HepG2 (cell line): ENCODE results near the gene CSNK2B. TPM values are rescaled to one million over a fixed set of nuclear protein-coding genes. Genes with fewer than 3 reads are reported as not detected.

Experiments
- CCAR2 ChIP-seq: fragments of 200-400 bp; formaldehyde crosslinking; optimal IDR thresholded peaks from 2 replicates; pipeline ENCODE3; 2018; ENCODE audit warnings: low read depth, mild to moderate bottlenecking, low read length, moderate library complexity
- CREB1 ChIP-seq, 2 experiments: fragments of 450-650 bp in 1 of 2; IDR thresholded peaks; 2 replicates each; pipeline ENCODE4 v1.6.1; 2016 to 2017; ENCODE audit warnings: control low read depth in 1 of 2, mild to moderate bottlenecking in 1 of 2, missing compliant biosample characterization in 1 of 2, missing genetic modification characterization in 1 of 2
- EP300 ChIP-seq, 3 experiments: sonication (generic) in 1 of 3; formaldehyde crosslinking in 1 of 3; IDR thresholded peaks; 2 replicates each; pipeline versions ENCODE4 v1.5.1 to v1.6.1; 2011 to 2020; ENCODE audit warnings: low read depth in 2 of 3, low read length in 2 of 3, borderline replicate concordance in 1 of 3, improper control_type of control experiment in 1 of 3, mild to moderate bottlenecking in 1 of 3, missing genetic modification reagents in 1 of 3, moderate library complexity in 1 of 3
- FOSL2 ChIP-seq: sonication (generic); formaldehyde crosslinking; IDR thresholded peaks from 2 replicates; pipeline ENCODE4 v1.4.0; 2020; ENCODE audit warnings: missing genetic modification reagents
- FOXA3 ChIP-seq: IDR thresholded peaks from 2 replicates; pipeline ENCODE4 v1.6.1; 2016; ENCODE audit warnings: missing genetic modification reagents, missing compliant biosample characterization
- FOXJ3 ChIP-seq: sonication (generic); formaldehyde crosslinking; IDR thresholded peaks from 2 replicates; pipeline ENCODE4 v1.4.0; 2020; ENCODE audit warnings: missing genetic modification reagents, mild to moderate bottlenecking, borderline replicate concordance
- HES4 ChIP-seq: sonication (generic); formaldehyde crosslinking; IDR thresholded peaks from 2 replicates; pipeline ENCODE4 v1.9.0; 2021; ENCODE audit warnings: mild to moderate bottlenecking, missing genetic modification reagents, borderline replicate concordance
- PHF8 ChIP-seq: sonication (generic); formaldehyde crosslinking; IDR thresholded peaks from 2 replicates; pipeline ENCODE4 v1.5.0; 2020; ENCODE audit warnings: missing genetic modification reagents
- PLSCR1 ChIP-seq: sonication (generic); formaldehyde crosslinking; IDR thresholded peaks from 2 replicates; pipeline ENCODE4 v1.5.0; 2020; ENCODE audit warnings: missing genetic modification reagents, mild to moderate bottlenecking, borderline replicate concordance
- SIN3A ChIP-seq: IDR thresholded peaks from 2 replicates; pipeline ENCODE4 v1.6.1; 2011; ENCODE audit warnings: low read depth, mild to moderate bottlenecking, control low read depth, low read length, borderline replicate concordance
- SP4 ChIP-seq: sonication (generic); formaldehyde crosslinking; IDR thresholded peaks from 2 replicates; pipeline ENCODE4 v1.8.1; 2023; ENCODE audit warnings: mild to moderate bottlenecking, missing genetic modification reagents
- ZBTB37 ChIP-seq: sonication (generic); formaldehyde crosslinking; IDR thresholded peaks from 2 replicates; pipeline ENCODE4 v1.4.0; 2020; ENCODE audit warnings: mild to moderate bottlenecking, missing genetic modification reagents
- ZBTB7A ChIP-seq: sonication (generic); formaldehyde crosslinking; IDR thresholded peaks from 2 replicates; pipeline ENCODE4 v1.8.0; 2022; ENCODE audit warnings: mild to moderate bottlenecking, missing genetic modification reagents
- ZFP91 ChIP-seq: sonication (generic); formaldehyde crosslinking; IDR thresholded peaks from 2 replicates; pipeline ENCODE4 v1.9.0; 2022; ENCODE audit warnings: missing genetic modification reagents, mild to moderate bottlenecking, borderline replicate concordance
- ZNF142 ChIP-seq: sonication (generic); formaldehyde crosslinking; IDR thresholded peaks from 2 replicates; pipeline ENCODE4 v1.4.0; 2020; ENCODE audit warnings: missing genetic modification reagents
- ZNF550 ChIP-seq: sonication (generic); formaldehyde crosslinking; IDR thresholded peaks from 2 replicates; pipeline ENCODE4 v1.4.0; 2020; ENCODE audit warnings: mild to moderate bottlenecking, missing genetic modification reagents, borderline replicate concordance
- ZNF749 ChIP-seq: sonication (generic); formaldehyde crosslinking; IDR thresholded peaks from 2 replicates; pipeline ENCODE4 v1.8.0; 2022; ENCODE audit warnings: mild to moderate bottlenecking, missing genetic modification reagents, moderate library complexity, borderline replicate concordance
- polyA plus RNA-seq, 8 experiments: library from polyadenylated mRNA; depleted of rRNA in 3 of 8; stranded (reverse) in 7 of 8; unstranded in 1 of 8; fragments of >200 nt; fragmentation: Illumina TruSeq in 4 of 8; extraction: Trizol in 4 of 8; gene quantifications; 2 replicates each; pipeline versions ENCODE4 v1.2.1 to v1.2.3, GENCODE V29; 2011 to 2016; ENCODE audit warnings: low read depth in 4 of 8, missing spikeins in 1 of 8, mixed read lengths in 1 of 8; ENCODE audit not compliant: insufficient read depth in 1 of 8
- total RNA-seq, 5 experiments: library from RNA; depleted of rRNA; stranded (reverse); fragments of >200 nt; fragmentation: Illumina TruSeq; extraction: Trizol; gene quantifications; 2 replicates each; pipeline ENCODE4 v1.2.3, GENCODE V29; 2016; ENCODE audit warnings: low read depth in 1 of 5

The CSNK2B gene
- total and polyA plus RNA-seq, 2 of the 13 experiments (the other 11 are each of a cell fraction or from before 2014, with no cell fraction given): 111 to 296 TPM

GRCh38 chr6:31664790-31665500 is 935 bp upstream of the CSNK2B start, which contains the start of gene GPANK1 (continued):
- no peak for TF ChIP-seq ZBTB37 (CRISPR knock-in tag)
- TF ChIP-seq ZNF142 (CRISPR knock-in tag): 0 out of 2 replicates have a peak, but pooled peaks have one; percentile 34
- TF ChIP-seq FOSL2 (CRISPR knock-in tag): no peak; the same call in none of the 2 replicates
- TF ChIP-seq ZNF550 (CRISPR knock-in tag): peak; percentile 98; the same call in 1 of the 2 replicates
- peak; percentile 36; the same call in 1 of the 2 replicates for TF ChIP-seq FOXJ3 (CRISPR knock-in tag)
- TF ChIP-seq CCAR2: peak; percentile 34
- peak; percentile 60; the same call in 1 of the 2 replicates for TF ChIP-seq CREB1 (IDR thresholded peaks at IDR 0.05)
- peak; percentile 85 for TF ChIP-seq CREB1 (CRISPR knock-in tag; IDR thresholded peaks at IDR 0.05)
- no peak; the same call in 1 of the 2 replicates for TF ChIP-seq ZFP91
- TF ChIP-seq EP300 (IDR thresholded peaks at IDR 0.05; ENCODE audit: low read depth in 2 of 2, low read length in 2 of 2): peak in 1 of 2 experiments; percentile 24; a peak in 1 of 4 replicates
- TF ChIP-seq EP300 (CRISPR knock-in tag; IDR thresholded peaks at IDR 0.05; ENCODE audit: borderline replicate concordance): no peak
- peak; percentile 52 for TF ChIP-seq ZBTB7A
- TF ChIP-seq PLSCR1 (CRISPR knock-in tag): peak; percentile 16; the same call in 1 of the 2 replicates
- peak; percentile 70; the same call in 1 of the 2 replicates for TF ChIP-seq ZNF749 (CRISPR knock-in tag)
- TF ChIP-seq SIN3A: peak; percentile 81
- peak; percentile 17; the same call in 1 of the 2 replicates for TF ChIP-seq PHF8 (CRISPR knock-in tag)
- TF ChIP-seq SP4: peak; percentile 74
- TF ChIP-seq HES4: no peak; the same call in 1 of the 2 replicates
- TF ChIP-seq FOXA3 (CRISPR knock-in tag): peak; percentile 66
